Spleen (tissue), 11 donors: Measurements from ENCODE around the gene SNX13. TPM values are rescaled to one million over a fixed set of nuclear protein-coding genes. Genes with fewer than 3 reads are reported as not detected.

Source experiments
- DNase-seq: peaks from one replicate; pipeline ENCODE4 v3.0.0-alpha.2; 2020
- H3K27ac ChIP-seq, 8 donors: fragments of 200-600 bp; sonication (generic) in 7 of 8; 1 replicate in 4 of 8; 2 replicates in 4 of 8; pipeline versions ENCODE4 v1.5.0 to v1.8.0; 2016 to 2021; ENCODE audit warnings: inconsistent platforms in 4 of 8, mild to moderate bottlenecking in 4 of 8, moderate library complexity in 1 of 8
- H3K27me3 ChIP-seq, 7 donors: fragments of 200-600 bp; sonication (generic) in 6 of 7; replicated peaks in 1 of 7; 1 replicate in 4 of 7; 2 replicates in 3 of 7; pipeline versions ENCODE4 v1.5.0 to v1.8.0; 2016 to 2021; ENCODE audit warnings: inconsistent platforms in 3 of 7, mild to moderate bottlenecking in 1 of 7
- H3K36me3 ChIP-seq, 6 donors: fragments of 200-600 bp; sonication (generic) in 5 of 6; 1 replicate in 4 of 6; 2 replicates in 2 of 6; pipeline versions ENCODE4 v1.5.0 to v1.8.0; 2016 to 2021; ENCODE audit warnings: inconsistent platforms in 2 of 6
- H3K4me1 ChIP-seq, 6 donors: fragments of 200-600 bp; sonication (generic) in 5 of 6; 1 replicate in 3 of 6; 2 replicates in 3 of 6; pipeline versions ENCODE4 v1.5.0 to v1.8.0; 2016 to 2021; ENCODE audit warnings: inconsistent platforms in 3 of 6
- H3K4me3 ChIP-seq, 8 donors: fragments of 200-600 bp; sonication (generic) in 7 of 8; 1 replicate in 4 of 8; 2 replicates in 4 of 8; pipeline versions ENCODE4 v1.5.0 to v1.8.0; 2016 to 2021; ENCODE audit warnings: inconsistent platforms in 4 of 8, mild to moderate bottlenecking in 4 of 8, moderate library complexity in 2 of 8
- H3K9me3 ChIP-seq, 8 donors: fragments of 200-600 bp; sonication (generic) in 7 of 8; 1 replicate in 4 of 8; 2 replicates in 4 of 8; pipeline versions ENCODE4 v1.5.0 to v1.8.0; 2016 to 2021; ENCODE audit warnings: inconsistent platforms in 4 of 8
- POLR2A ChIP-seq, 3 donors: fragments of 450-650 bp; IDR thresholded peaks; one replicate each; pipeline ENCODE4 v1.5.1; 2017; ENCODE audit warnings: antibody characterized with exemption in 3 of 3, mild to moderate bottlenecking in 1 of 3
- POLR2AphosphoS5 ChIP-seq, 3 donors: sonication (generic); formaldehyde crosslinking; IDR thresholded peaks; one replicate each; pipeline ENCODE4 v1.5.1; 2017; ENCODE audit warnings: antibody characterized with exemption in 3 of 3
- WGBS, 5 donors: extraction: QIAGEN DNeasy Blood & Tissue Kit in 3 of 5; methylation state at CpG; one replicate each; pipeline versions ENCODE4 v1.1.5 to v1.1.7; 2013 to 2018; 5-methylcytosine and 5-hydroxymethylcytosine counted together
- intact Hi-C: fragments of 100-400 bp; cut with DNase I; formaldehyde crosslinking; loops from one replicate; pipeline ENCODE4 v1.15.0; 2023; ENCODE audit warnings: low total_unique reads
- polyA plus RNA-seq, 3 donors: library from polyadenylated mRNA; stranded (reverse); fragments of 200-250 nt; gene quantifications; one replicate each; pipeline ENCODE4 v1.2.1, GENCODE V29; 2013
- total RNA-seq, 7 donors: library from RNA; depleted of rRNA in 3 of 7; stranded (reverse); fragments of >200 nt in 3 of 7; fragmentation: NEBNext Ultra II Directional in 4 of 7; extraction: Animal tissue kit (Norgen Biotek cat#: 25700) in 4 of 7; gene quantifications; one replicate each; pipeline versions ENCODE4 v1.1.0 to v1.2.1, GENCODE V29; 2016 to 2021
- TF ChIP-seq, protein P1 (sequence below), 11 experiments: fragments of 200-600 bp in 7 of 11; fragments of 450-650 bp in 4 of 11; sonication (generic) in 4 of 11; IDR thresholded peaks in 8 of 11; conservative IDR thresholded peaks in 3 of 11; 1 replicate in 7 of 11; 2 replicates in 4 of 11; pipeline versions ENCODE4 v1.4.0 to v1.8.0; 2016 to 2021; ENCODE audit warnings: antibody characterized with exemption in 11 of 11, inconsistent platforms in 4 of 11, mild to moderate bottlenecking in 1 of 11
- donor health status: healthy with polysubstance abuse.
- donor health status: DM: no; HTN: no; CAD: no; lungs with moderate emphysema.
- donor health status: DM: no; HTN: no; CAD: no.
- donor health status: Bipolar disorder and iron deficiency.
- donor health status: healthy.
- donor health status: DM: no; HTN: no; CAD: no.
- donor health status: DM: yes; HTN: yes; CAD: no.

SNX13 gene
- total and polyA plus RNA-seq, 10 donors: 5.7 to 79.8 (median 55.8) TPM

- 80 to 89% (median 87%) methylated on average over 1 of the region's 1 CpG for WGBS, 5 donors
- H3K27ac ChIP-seq: no peak overlapping the region
- intact Hi-C loops: no loop called here
Observed at GRCh38 chr7:17986851-17987250, 46.6 kb upstream of the SNX13 start.

DNA sequence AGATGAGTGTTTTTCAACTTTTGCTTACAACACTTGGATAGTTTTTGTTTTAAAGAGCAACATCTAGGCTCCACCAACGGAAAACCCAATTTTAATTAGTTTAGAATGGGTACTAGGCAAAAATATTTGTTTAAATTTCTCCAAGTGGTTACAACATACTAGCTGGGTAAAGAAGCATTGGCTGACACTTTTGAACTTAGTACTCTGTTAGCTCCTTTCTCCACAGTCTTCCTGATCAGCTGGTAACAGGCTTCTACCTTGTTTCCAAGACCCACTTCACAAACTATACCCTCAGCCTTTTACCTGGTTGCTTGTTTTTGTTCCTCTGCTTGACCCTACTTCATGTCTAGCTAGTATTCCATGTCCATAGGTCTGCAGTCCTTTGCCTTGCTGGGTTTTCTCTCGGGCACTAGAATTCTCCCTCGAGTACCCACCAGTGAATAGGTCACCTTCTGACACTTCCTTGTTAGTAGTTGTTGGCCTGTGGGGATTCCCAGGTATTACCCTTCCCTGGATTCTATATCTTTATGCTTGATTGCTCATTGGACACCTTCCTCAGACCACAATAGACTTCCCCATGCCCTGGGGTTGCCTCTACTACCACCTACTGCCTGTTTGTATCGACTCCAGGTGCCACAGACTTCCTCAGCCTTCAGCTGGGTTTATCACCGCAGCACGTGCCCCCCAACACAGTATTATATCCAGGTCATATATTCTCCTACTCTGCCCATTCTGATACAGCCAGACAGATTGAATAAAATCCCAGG is 45.4 kb upstream of the SNX13 start:
- intact Hi-C loops: no loop called here
- Histone ChIP-seq H3K27me3 (no peaks in the 10 kb centered on the region), H3K27ac (no peak overlapping the region), H3K4me3 (no peak overlapping the region), H3K36me3 (no peaks in the 10 kb centered on the region), H3K4me1 (peaks cover 0 to 9% (median 0%) of the 10 kb centered on the region in 6 donors), H3K9me3 (peaks cover 0 to 5% (median 0%) of the 10 kb centered on the region in 8 donors)
- DNase-seq: no peak
- TF ChIP-seq POLR2AphosphoS5 (IDR thresholded peaks at IDR 0.05) (no peak), POLR2A (IDR thresholded peaks at IDR 0.05) (no peak)
- TF ChIP-seq, protein P1, sequence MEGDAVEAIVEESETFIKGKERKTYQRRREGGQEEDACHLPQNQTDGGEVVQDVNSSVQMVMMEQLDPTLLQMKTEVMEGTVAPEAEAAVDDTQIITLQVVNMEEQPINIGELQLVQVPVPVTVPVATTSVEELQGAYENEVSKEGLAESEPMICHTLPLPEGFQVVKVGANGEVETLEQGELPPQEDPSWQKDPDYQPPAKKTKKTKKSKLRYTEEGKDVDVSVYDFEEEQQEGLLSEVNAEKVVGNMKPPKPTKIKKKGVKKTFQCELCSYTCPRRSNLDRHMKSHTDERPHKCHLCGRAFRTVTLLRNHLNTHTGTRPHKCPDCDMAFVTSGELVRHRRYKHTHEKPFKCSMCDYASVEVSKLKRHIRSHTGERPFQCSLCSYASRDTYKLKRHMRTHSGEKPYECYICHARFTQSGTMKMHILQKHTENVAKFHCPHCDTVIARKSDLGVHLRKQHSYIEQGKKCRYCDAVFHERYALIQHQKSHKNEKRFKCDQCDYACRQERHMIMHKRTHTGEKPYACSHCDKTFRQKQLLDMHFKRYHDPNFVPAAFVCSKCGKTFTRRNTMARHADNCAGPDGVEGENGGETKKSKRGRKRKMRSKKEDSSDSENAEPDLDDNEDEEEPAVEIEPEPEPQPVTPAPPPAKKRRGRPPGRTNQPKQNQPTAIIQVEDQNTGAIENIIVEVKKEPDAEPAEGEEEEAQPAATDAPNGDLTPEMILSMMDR (IDR thresholded peaks at IDR 0.05 in 8 of 11, conservative IDR thresholded peaks at IDR 0.05 in 3 of 11): no peak
- 85 to 96% (median 87%) methylated on average over 6 of the region's 6 CpGs for WGBS, 5 donors

More at GRCh38 chr7:17986851-17987250, 46.6 kb upstream of the SNX13 start:
- Histone ChIP-seq H3K27me3 (no peaks in the 10 kb centered on the region), H3K9me3 (no peaks in the 10 kb centered on the region), H3K4me3 (no peak overlapping the region), H3K36me3 (no peaks in the 10 kb centered on the region), H3K4me1 (peaks cover 0 to 9% (median 0%) of the 10 kb centered on the region in 6 donors)
- DNase-seq: no peak
- TF ChIP-seq, protein P1 (IDR thresholded peaks at IDR 0.05 in 8 of 11, conservative IDR thresholded peaks at IDR 0.05 in 3 of 11): no peak

DNA sequence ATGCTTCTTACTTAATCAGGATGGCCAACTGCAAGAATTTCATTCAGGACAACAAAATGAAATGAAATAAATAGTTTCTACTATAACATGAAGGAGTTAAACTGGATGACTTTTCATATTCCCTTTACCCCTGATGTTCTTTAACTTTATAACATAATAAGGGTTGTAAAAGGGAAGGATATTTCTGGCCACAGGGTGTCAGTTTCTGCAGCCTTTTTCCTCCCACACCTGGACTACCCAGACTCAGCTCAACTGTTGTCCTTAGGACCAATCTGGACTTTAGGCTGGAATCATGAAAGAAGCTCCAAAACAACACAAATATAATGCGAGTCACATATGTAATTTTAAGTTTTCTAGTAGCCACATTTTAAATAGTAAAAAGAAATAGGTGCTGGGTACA is 44.0 kb upstream of the SNX13 start:
- DNase-seq: no peak
- Histone ChIP-seq H3K36me3 (no peaks in the 10 kb centered on the region), H3K4me1 (peaks cover 0 to 9% (median 0%) of the 10 kb centered on the region in 6 donors), H3K27ac (no peak overlapping the region), H3K4me3 (no peak overlapping the region), H3K27me3 (no peaks in the 10 kb centered on the region), H3K9me3 (peaks cover 0 to 5% (median 0%) of the 10 kb centered on the region in 8 donors)
- no peak for TF ChIP-seq POLR2AphosphoS5 (IDR thresholded peaks at IDR 0.05)
- TF ChIP-seq, protein P1 (IDR thresholded peaks at IDR 0.05 in 8 of 11, conservative IDR thresholded peaks at IDR 0.05 in 3 of 11): no peak
- WGBS, 5 donors: 90 to 95% (median 92%) methylated on average over 1 of the region's 1 CpG
- intact Hi-C loops: no loop called here

GRCh38 chr7:17983221-17984062 is 43.1 kb upstream of the SNX13 start:
- peak overlapping the region in 3 of 8 donors; percentile 15 to 44 (median 43) for H3K27ac ChIP-seq
- WGBS, 5 donors: 56 to 86% (median 75%) methylated on average over 3 of the region's 3 CpGs

More at GRCh38 chr7:17983221-17984062, 43.1 kb upstream of the SNX13 start:
- Histone ChIP-seq H3K4me3 (no peak overlapping the region), H3K27me3 (no peaks in the 10 kb centered on the region), H3K4me1 (peaks cover 0 to 9% (median 0%) of the 10 kb centered on the region in 6 donors), H3K36me3 (no peaks in the 10 kb centered on the region), H3K9me3 (peaks cover 0 to 5% (median 0%) of the 10 kb centered on the region in 8 donors)
- TF ChIP-seq, protein P1 (IDR thresholded peaks at IDR 0.05 in 8 of 11, conservative IDR thresholded peaks at IDR 0.05 in 3 of 11): no peak
- TF ChIP-seq POLR2A (IDR thresholded peaks at IDR 0.05) (no peak), POLR2AphosphoS5 (IDR thresholded peaks at IDR 0.05) (no peak)
- DNase-seq: no peak
- intact Hi-C loops: no loop called here
